H9 (cell line): ENCODE results near the gene DLG5. TPM values are rescaled to one million over a fixed set of nuclear protein-coding genes. Genes with fewer than 3 reads are reported as not detected.
A peak's percentile ranks its signal among the peaks of the same experiment; 100 is the strongest.

Experiments
- DNase-seq: peaks from one replicate; pipeline ENCODE4 v3.0.0-alpha.2; 2017
- H2AFZ ChIP-seq: one replicate; pipeline ENCODE4 v1.6.1; 2013; ENCODE audit warnings: mild to moderate bottlenecking, low read length, control low read depth, moderate library complexity
- H2AK5ac ChIP-seq: 2 replicates; pipeline ENCODE4 v1.6.1; 2013; ENCODE audit warnings: low read length, control low read depth, mixed read lengths; ENCODE audit not compliant: insufficient read length
- H2BK120ac ChIP-seq: one replicate; pipeline ENCODE4 v1.6.1; 2013; ENCODE audit warnings: low read depth, mild to moderate bottlenecking, low read length, control low read depth, inconsistent platforms; ENCODE audit not compliant: poor library complexity, severe bottlenecking
- H2BK12ac ChIP-seq: 2 replicates; pipeline ENCODE4 v1.6.1; 2013; ENCODE audit warnings: low read length, control low read depth, mixed read lengths, low read depth; ENCODE audit not compliant: insufficient read length
- H2BK15ac ChIP-seq: 2 replicates; pipeline ENCODE4 v1.6.1; 2013; ENCODE audit warnings: low read depth, low read length, control low read depth
- H2BK20ac ChIP-seq: one replicate; pipeline ENCODE4 v1.6.1; 2013; ENCODE audit warnings: low read depth, mild to moderate bottlenecking, low read length, control low read depth, inconsistent platforms; ENCODE audit not compliant: poor library complexity, severe bottlenecking
- H2BK5ac ChIP-seq: 2 replicates; pipeline ENCODE4 v1.6.1; 2013; ENCODE audit warnings: low read length, control low read depth, mixed read lengths; ENCODE audit not compliant: insufficient read length
- H3K14ac ChIP-seq: 2 replicates; pipeline ENCODE4 v1.6.1; 2013; ENCODE audit warnings: low read length, control low read depth; ENCODE audit not compliant: insufficient read depth
- H3K18ac ChIP-seq: 2 replicates; pipeline ENCODE4 v1.6.1; 2013; ENCODE audit warnings: low read depth, mild to moderate bottlenecking, mixed read lengths, low read length, control low read depth; ENCODE audit not compliant: insufficient read length
- H3K23ac ChIP-seq: 2 replicates; pipeline ENCODE4 v1.6.1; 2013; ENCODE audit warnings: low read length, control low read depth, mixed read lengths, low read depth; ENCODE audit not compliant: insufficient read length
- H3K23me2 ChIP-seq: 2 replicates; pipeline ENCODE4 v1.6.1; 2013; ENCODE audit warnings: low read depth, mild to moderate bottlenecking, mixed read lengths, low read length, control low read depth; ENCODE audit not compliant: insufficient read length, poor library complexity, severe bottlenecking
- H3K27ac ChIP-seq: 2 replicates; pipeline ENCODE4 v1.5.1; 2013; ENCODE audit warnings: low read length, control low read depth, mixed read lengths, low read depth; ENCODE audit not compliant: insufficient read length
- H3K27me3 ChIP-seq: 2 replicates; pipeline ENCODE4 v1.6.1; 2013; ENCODE audit warnings: low read length, control low read depth, inconsistent platforms; ENCODE audit not compliant: insufficient read depth
- H3K4ac ChIP-seq: 2 replicates; pipeline ENCODE4 v1.6.1; 2013; ENCODE audit warnings: low read depth, mild to moderate bottlenecking, control low read depth, inconsistent platforms, low read length, moderate library complexity
- H3K4me1 ChIP-seq: 2 replicates; pipeline ENCODE4 v1.6.1; 2013; ENCODE audit warnings: low read length, control low read depth, inconsistent platforms; ENCODE audit not compliant: insufficient read depth
- H3K4me2 ChIP-seq: 2 replicates; pipeline ENCODE4 v1.6.1; 2013; ENCODE audit warnings: low read length, control low read depth, mixed read lengths; ENCODE audit not compliant: insufficient read length, insufficient read depth
- H3K56ac ChIP-seq: 2 replicates; pipeline ENCODE4 v1.6.1; 2013; ENCODE audit warnings: low read depth, mild to moderate bottlenecking, mixed read lengths, low read length, control low read depth; ENCODE audit not compliant: insufficient read length
- H3K79me1 ChIP-seq: 2 replicates; pipeline ENCODE4 v1.6.1; 2013; ENCODE audit warnings: low read depth, mild to moderate bottlenecking, moderate library complexity, low read length, control low read depth, inconsistent platforms; ENCODE audit not compliant: insufficient read depth, poor library complexity, severe bottlenecking
- H3K79me2 ChIP-seq: 2 replicates; pipeline ENCODE4 v1.6.1; 2013; ENCODE audit warnings: low read length, control low read depth, inconsistent platforms; ENCODE audit not compliant: insufficient read depth
- H3K9ac ChIP-seq: 2 replicates; pipeline ENCODE4 v1.6.1; 2013; ENCODE audit warnings: low read length, control low read depth, mixed read lengths; ENCODE audit not compliant: insufficient read length; ENCODE audit errors: extremely low read depth
- H3K9me3 ChIP-seq: one replicate; pipeline ENCODE4 v1.6.1; 2013; ENCODE audit warnings: low read depth, low read length, inconsistent platforms; ENCODE audit not compliant: control insufficient read depth
- H3T11ph ChIP-seq: one replicate; pipeline ENCODE4 v1.6.1; 2013; ENCODE audit warnings: mild to moderate bottlenecking, low read length, control low read depth, inconsistent platforms
- H4K20me1 ChIP-seq: one replicate; pipeline ENCODE4 v1.6.1; 2013; ENCODE audit not compliant: control insufficient read depth, insufficient read length, insufficient read depth
- H4K5ac ChIP-seq: 2 replicates; pipeline ENCODE4 v1.6.1; 2013; ENCODE audit warnings: low read depth, mild to moderate bottlenecking, mixed read lengths, low read length, control low read depth; ENCODE audit not compliant: insufficient read length
- H4K8ac ChIP-seq: replicated peaks from 2 replicates; pipeline ENCODE4 v1.6.1; 2013; ENCODE audit warnings: low read length, control low read depth, mixed read lengths, low read depth; ENCODE audit not compliant: insufficient read length
- H4K91ac ChIP-seq: 2 replicates; pipeline ENCODE4 v1.6.1; 2013; ENCODE audit warnings: low read depth, mild to moderate bottlenecking, moderate library complexity, mixed read lengths, low read length, control low read depth; ENCODE audit not compliant: insufficient read length
- H3K27ac Mint-ChIP-seq, 3 experiments: 2 replicates in 2 of 3; 3 replicates in 1 of 3; pipeline ENCODE4 v1.8.0; 2020 to 2021; ENCODE audit warnings: mixed read lengths in 3 of 3, mild to moderate bottlenecking in 1 of 3, moderate library complexity in 1 of 3
- H3K27me3 Mint-ChIP-seq: 2 replicates; pipeline ENCODE4 v1.8.0; 2021; ENCODE audit warnings: low read depth, mild to moderate bottlenecking, moderate library complexity, mixed read lengths
- H3K36me3 Mint-ChIP-seq, 3 experiments: 2 replicates in 2 of 3; 3 replicates in 1 of 3; pipeline ENCODE4 v1.8.0; 2020 to 2021; ENCODE audit warnings: low read depth in 3 of 3, mixed read lengths in 3 of 3; ENCODE audit not compliant: insufficient read depth in 1 of 3
- H3K4me1 Mint-ChIP-seq, 2 experiments: 2 replicates each; pipeline ENCODE4 v1.8.0; 2020; ENCODE audit warnings: mixed read lengths in 2 of 2
- H3K4me3 Mint-ChIP-seq, 2 experiments: 2 replicates in 1 of 2; 3 replicates in 1 of 2; pipeline ENCODE4 v1.8.0; 2020 to 2021; ENCODE audit warnings: mild to moderate bottlenecking in 2 of 2, mixed read lengths in 2 of 2, moderate library complexity in 1 of 2
- H3K9me3 Mint-ChIP-seq, 2 experiments: 2 replicates in 1 of 2; 3 replicates in 1 of 2; pipeline ENCODE4 v1.8.0; 2020; ENCODE audit warnings: mild to moderate bottlenecking in 2 of 2, mixed read lengths in 2 of 2, moderate library complexity in 1 of 2
- WGBS: extraction: QIAGEN DNeasy Blood & Tissue Kit; methylation state at CpG from one replicate; pipeline ENCODE4 v1.1.7; 2013; ENCODE audit warnings: missing lambda C conversion rate, low lambda C conversion rate, mixed read lengths; ENCODE audit not compliant: insufficient read length; ENCODE audit errors: extremely low coverage; 5-methylcytosine and 5-hydroxymethylcytosine counted together
- total RNA-seq: library from RNA; stranded (reverse); gene quantifications from 2 replicates; pipeline ENCODE4 v1.2.1, GENCODE V29; 2021
- TF ChIP-seq, protein P1 (sequence below): fragments of 200-600 bp; sonication (generic); conservative IDR thresholded peaks from 3 replicates; pipeline ENCODE4 v1.8.0; 2021; ENCODE audit warnings: antibody characterized with exemption, mild to moderate bottlenecking

DLG5 gene
- total RNA-seq, 1 experiment from 2014 or later, result 67.4 TPM

DNA sequence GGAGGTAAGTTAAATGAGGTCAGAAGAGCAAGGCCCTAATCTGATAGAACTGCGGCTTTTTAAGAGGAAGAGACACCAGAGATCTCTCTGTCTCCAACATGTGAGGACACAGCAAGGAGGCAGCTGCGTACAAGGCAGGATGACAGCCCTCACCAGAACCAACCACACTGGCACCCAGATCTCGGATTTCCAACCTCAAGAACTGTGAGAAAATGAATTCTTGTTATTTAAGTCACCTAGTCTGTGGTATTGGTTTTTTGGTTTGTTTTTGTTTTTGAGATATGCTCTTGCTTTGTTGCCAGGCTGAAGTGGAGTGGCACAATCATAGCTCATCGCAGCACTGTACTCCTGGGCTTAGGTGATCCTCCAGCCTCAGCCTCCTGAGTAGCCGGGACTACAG lies 127.2 kb downstream of the DLG5 start:
- no peak overlapping the region for H2AK5ac ChIP-seq
- no peak overlapping the region for H3K14ac ChIP-seq
- H3K27me3 ChIP-seq, result no peaks in the 10 kb centered on the region
- H3K23ac ChIP-seq, result no peak overlapping the region
- H3K79me2 ChIP-seq, result no peaks in the 10 kb centered on the region
- no peak overlapping the region for H2BK5ac ChIP-seq
- no peaks in the 10 kb centered on the region for H3K27me3 Mint-ChIP-seq
- H3K9me3 ChIP-seq, result no peaks in the 10 kb centered on the region
- H4K20me1 ChIP-seq, result no peaks in the 10 kb centered on the region
- no peak overlapping the region for H3K27ac ChIP-seq
- no peak overlapping the region for H2BK15ac ChIP-seq
- H3K9me3 Mint-ChIP-seq, result no peaks in the 10 kb centered on the region
- no peak overlapping the region for H2BK120ac ChIP-seq
- TF ChIP-seq, protein P1, sequence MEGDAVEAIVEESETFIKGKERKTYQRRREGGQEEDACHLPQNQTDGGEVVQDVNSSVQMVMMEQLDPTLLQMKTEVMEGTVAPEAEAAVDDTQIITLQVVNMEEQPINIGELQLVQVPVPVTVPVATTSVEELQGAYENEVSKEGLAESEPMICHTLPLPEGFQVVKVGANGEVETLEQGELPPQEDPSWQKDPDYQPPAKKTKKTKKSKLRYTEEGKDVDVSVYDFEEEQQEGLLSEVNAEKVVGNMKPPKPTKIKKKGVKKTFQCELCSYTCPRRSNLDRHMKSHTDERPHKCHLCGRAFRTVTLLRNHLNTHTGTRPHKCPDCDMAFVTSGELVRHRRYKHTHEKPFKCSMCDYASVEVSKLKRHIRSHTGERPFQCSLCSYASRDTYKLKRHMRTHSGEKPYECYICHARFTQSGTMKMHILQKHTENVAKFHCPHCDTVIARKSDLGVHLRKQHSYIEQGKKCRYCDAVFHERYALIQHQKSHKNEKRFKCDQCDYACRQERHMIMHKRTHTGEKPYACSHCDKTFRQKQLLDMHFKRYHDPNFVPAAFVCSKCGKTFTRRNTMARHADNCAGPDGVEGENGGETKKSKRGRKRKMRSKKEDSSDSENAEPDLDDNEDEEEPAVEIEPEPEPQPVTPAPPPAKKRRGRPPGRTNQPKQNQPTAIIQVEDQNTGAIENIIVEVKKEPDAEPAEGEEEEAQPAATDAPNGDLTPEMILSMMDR, result no peak
- peaks cover 11% of the 10 kb centered on the region for H3K4me1 ChIP-seq
- H2AFZ ChIP-seq, result no peak overlapping the region
- H3T11ph ChIP-seq, result no peak overlapping the region
- no peaks in the 10 kb centered on the region for H3K23me2 ChIP-seq
- H3K4me3 Mint-ChIP-seq, result no peak overlapping the region
- H3K4me2 ChIP-seq, result no peak overlapping the region
- H4K8ac ChIP-seq, result no peak overlapping the region
- no peak overlapping the region for H3K9ac ChIP-seq
- no CpG with 5 or more reads among the region's 5 CpGs for WGBS
- no peak overlapping the region for H2BK20ac ChIP-seq
- H2BK12ac ChIP-seq, result no peak overlapping the region
- H3K4me1 Mint-ChIP-seq, result peaks cover 28 to 36% of the 10 kb centered on the region in 2 experiments
- H4K5ac ChIP-seq, result no peak overlapping the region
- no peaks in the 10 kb centered on the region for H3K79me1 ChIP-seq
- DNase-seq, result no peak
- H4K91ac ChIP-seq, result no peak overlapping the region
- no peak overlapping the region for H3K18ac ChIP-seq
- H3K36me3 Mint-ChIP-seq, result peaks cover 29 to 77% (median 60%) of the 10 kb centered on the region in 3 experiments; a peak in 6 of 7 replicates
- H3K4ac ChIP-seq, result no peak overlapping the region
- H3K27ac Mint-ChIP-seq, result peak overlapping the region in 1 of 3 experiments; percentile 91; a peak in 3 of 7 replicates
- H3K56ac ChIP-seq, result no peak overlapping the region
